Measurements from ENCODE around the gene CYP4F3.

GRCh38 chr19:15671237-15671821 lies 30.6 kb downstream of the CYP4F3 start:
- TF ChIP-seq POLR2AphosphoS5 (IDR thresholded peaks at IDR 0.05; ENCODE audit: low read depth, low read length), result no peak
- no peak for TF ChIP-seq POLR2A (IDR thresholded peaks at IDR 0.05; ENCODE audit: low read depth, low read length)
- no peak for TF ChIP-seq TAF1 (IDR thresholded peaks at IDR 0.05; ENCODE audit: borderline replicate concordance, low read depth, low read length)

Data from GM12892 (cell line).